Measurements from ENCODE around the gene SLC4A4. TPM values are rescaled to one million over a fixed set of nuclear protein-coding genes. Genes with fewer than 3 reads are reported as not detected.
A peak's percentile ranks its signal among the peaks of the same experiment; 100 is the strongest.

SLC4A4 gene
- total and polyA plus RNA-seq, 2 donors (not counting 1 experiment from before 2014, with no cell fraction given): 12.2 to 33.4 TPM

DNA sequence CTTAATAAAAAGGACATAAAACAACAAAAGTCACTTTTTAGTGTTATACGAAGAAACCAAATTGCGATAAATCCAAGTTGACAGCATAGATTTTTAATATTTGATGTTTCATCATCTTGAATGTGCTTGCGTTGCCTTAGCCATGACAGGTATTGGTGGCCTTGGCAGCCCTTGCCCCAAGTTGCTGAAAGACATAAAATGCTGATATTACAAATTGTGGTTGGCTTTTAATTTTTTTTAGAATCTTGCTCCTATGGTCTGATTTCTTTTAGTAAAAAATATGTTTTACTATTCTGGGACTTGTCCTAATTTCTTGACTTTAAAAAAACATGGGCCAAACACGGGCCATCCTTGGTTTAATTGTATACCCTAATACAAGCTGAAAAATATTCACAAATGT, 122.6 kb downstream of the SLC4A4 start:
- no peaks in the 10 kb centered on the region for H3K9me3 ChIP-seq (ENCODE audit: control insufficient read depth, insufficient read depth, low read depth, low read length)
- H3K27me3 ChIP-seq (ENCODE audit: control insufficient read depth, insufficient read depth, low read length): no peaks in the 10 kb centered on the region
- no peak overlapping the region for H3K27ac ChIP-seq (ENCODE audit: insufficient read depth, low read length)
- no peak overlapping the region for H3K4me3 ChIP-seq (replicated peaks in 1 of 4; ENCODE audit: control extremely low read depth in 1 of 4, insufficient read depth in 1 of 4, low read depth in 3 of 4, low read length in 4 of 4)
- no peaks in the 10 kb centered on the region for H4K20me1 ChIP-seq (ENCODE audit: control insufficient read depth, extremely low read depth, insufficient read depth, low read length)
- H3K4me2 ChIP-seq (ENCODE audit: extremely low read depth, insufficient read depth, low read length): no peak overlapping the region
- no peak for TF ChIP-seq EZH2 (IDR thresholded peaks at IDR 0.05; ENCODE audit: low read length, missing control alignments)
- TF ChIP-seq, protein P1, sequence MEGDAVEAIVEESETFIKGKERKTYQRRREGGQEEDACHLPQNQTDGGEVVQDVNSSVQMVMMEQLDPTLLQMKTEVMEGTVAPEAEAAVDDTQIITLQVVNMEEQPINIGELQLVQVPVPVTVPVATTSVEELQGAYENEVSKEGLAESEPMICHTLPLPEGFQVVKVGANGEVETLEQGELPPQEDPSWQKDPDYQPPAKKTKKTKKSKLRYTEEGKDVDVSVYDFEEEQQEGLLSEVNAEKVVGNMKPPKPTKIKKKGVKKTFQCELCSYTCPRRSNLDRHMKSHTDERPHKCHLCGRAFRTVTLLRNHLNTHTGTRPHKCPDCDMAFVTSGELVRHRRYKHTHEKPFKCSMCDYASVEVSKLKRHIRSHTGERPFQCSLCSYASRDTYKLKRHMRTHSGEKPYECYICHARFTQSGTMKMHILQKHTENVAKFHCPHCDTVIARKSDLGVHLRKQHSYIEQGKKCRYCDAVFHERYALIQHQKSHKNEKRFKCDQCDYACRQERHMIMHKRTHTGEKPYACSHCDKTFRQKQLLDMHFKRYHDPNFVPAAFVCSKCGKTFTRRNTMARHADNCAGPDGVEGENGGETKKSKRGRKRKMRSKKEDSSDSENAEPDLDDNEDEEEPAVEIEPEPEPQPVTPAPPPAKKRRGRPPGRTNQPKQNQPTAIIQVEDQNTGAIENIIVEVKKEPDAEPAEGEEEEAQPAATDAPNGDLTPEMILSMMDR (conservative IDR thresholded peaks at IDR 0.05 in 1 of 2, IDR thresholded peaks at IDR 0.05 in 1 of 2; ENCODE audit: low read depth in 1 of 2, low read length in 2 of 2): no peak
- no peaks in the 10 kb centered on the region for H3K79me2 ChIP-seq (ENCODE audit: control insufficient read depth, insufficient read depth, low read length)
- no peak overlapping the region for H2AFZ ChIP-seq (ENCODE audit: low read length)
- no peaks in the 10 kb centered on the region for H3K36me3 ChIP-seq (ENCODE audit: control insufficient read depth, insufficient read depth, low read length)
- no peak for DNase-seq (ENCODE audit: low read depth in 2 of 2)
- no peak overlapping the region for H3K9ac ChIP-seq (ENCODE audit: insufficient read depth, low read length)
- H3K4me1 ChIP-seq (ENCODE audit: control insufficient read depth, extremely low read depth, insufficient read depth, low read length): no peaks in the 10 kb centered on the region

DNA sequence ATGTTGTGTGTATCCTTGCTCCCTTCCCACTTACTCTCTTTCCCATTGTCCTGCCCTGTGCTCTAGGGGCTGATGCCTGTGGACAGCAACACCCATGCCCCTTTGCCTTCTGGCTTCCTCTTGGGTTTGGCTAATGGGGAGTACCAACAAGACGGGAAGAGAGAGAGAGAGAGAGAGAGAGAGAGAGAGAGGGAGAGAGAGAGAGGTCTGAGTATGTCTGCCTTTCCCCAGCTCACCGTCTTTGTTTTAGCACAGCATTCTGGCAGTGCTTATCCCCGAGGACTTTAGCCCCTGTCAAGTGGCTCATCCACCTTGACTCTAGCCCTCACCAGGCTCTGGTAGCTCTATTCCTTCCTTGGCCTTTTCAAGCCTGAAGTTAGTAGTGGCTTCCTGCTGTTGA, 128.0 kb downstream of the SLC4A4 start:
- no peak for TF ChIP-seq EZH2 (IDR thresholded peaks at IDR 0.05; ENCODE audit: low read length, missing control alignments)
- TF ChIP-seq, protein P1 (conservative IDR thresholded peaks at IDR 0.05 in 1 of 2, IDR thresholded peaks at IDR 0.05 in 1 of 2; ENCODE audit: low read depth in 1 of 2, low read length in 2 of 2): no peak
- no peak for DNase-seq (ENCODE audit: low read depth in 2 of 2)
- H3K36me3 ChIP-seq (ENCODE audit: control insufficient read depth, insufficient read depth, low read length): no peaks in the 10 kb centered on the region
- no peaks in the 10 kb centered on the region for H3K9me3 ChIP-seq (ENCODE audit: control insufficient read depth, insufficient read depth, low read depth, low read length)
- H2AFZ ChIP-seq (ENCODE audit: low read length): no peak overlapping the region
- H3K27ac ChIP-seq (ENCODE audit: insufficient read depth, low read length): no peak overlapping the region
- no peak overlapping the region for H3K9ac ChIP-seq (ENCODE audit: insufficient read depth, low read length)
- H3K4me2 ChIP-seq (ENCODE audit: extremely low read depth, insufficient read depth, low read length): no peak overlapping the region
- H3K4me3 ChIP-seq (replicated peaks in 1 of 4; ENCODE audit: control extremely low read depth in 1 of 4, insufficient read depth in 1 of 4, low read depth in 3 of 4, low read length in 4 of 4): no peak overlapping the region
- no peaks in the 10 kb centered on the region for H3K4me1 ChIP-seq (ENCODE audit: control insufficient read depth, extremely low read depth, insufficient read depth, low read length)
- H3K27me3 ChIP-seq (ENCODE audit: control insufficient read depth, insufficient read depth, low read length): no peaks in the 10 kb centered on the region
- H3K79me2 ChIP-seq (ENCODE audit: control insufficient read depth, insufficient read depth, low read length): no peaks in the 10 kb centered on the region
- H4K20me1 ChIP-seq (ENCODE audit: control insufficient read depth, extremely low read depth, insufficient read depth, low read length): no peaks in the 10 kb centered on the region

DNA sequence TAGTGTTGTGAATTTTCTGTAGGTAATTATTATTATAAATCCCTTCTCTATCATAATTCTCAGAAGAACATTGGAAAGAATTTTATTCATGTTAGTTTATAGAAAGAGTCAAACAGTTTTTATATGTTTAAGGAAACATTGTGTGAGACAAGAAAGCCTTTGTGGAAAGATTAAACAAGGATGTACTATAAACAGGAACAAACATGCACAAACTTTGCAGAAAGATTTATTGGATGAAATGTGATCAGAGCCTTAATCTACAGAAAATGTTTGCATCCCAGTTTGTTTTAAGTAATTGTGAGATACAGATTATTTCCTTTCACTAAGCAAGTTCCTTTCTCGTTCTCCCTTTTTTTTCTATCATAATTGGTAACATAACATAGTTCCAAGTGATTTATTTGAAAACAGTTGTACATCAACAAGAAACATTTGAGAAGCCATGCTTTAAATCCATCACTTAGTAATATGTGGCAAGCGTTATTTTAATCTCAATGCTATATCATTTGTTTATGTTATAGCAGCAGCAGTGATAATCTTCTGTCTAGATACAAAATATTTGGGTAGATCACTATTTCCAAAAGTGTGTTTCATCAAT, 129.4 kb downstream of the SLC4A4 start:
- Histone ChIP-seq H2AFZ (ENCODE audit: low read length) (no peak overlapping the region), H3K36me3 (ENCODE audit: control insufficient read depth, insufficient read depth, low read length) (no peaks in the 10 kb centered on the region), H3K79me2 (ENCODE audit: control insufficient read depth, insufficient read depth, low read length) (no peaks in the 10 kb centered on the region), H3K4me1 (ENCODE audit: control insufficient read depth, extremely low read depth, insufficient read depth, low read length) (peaks cover 2% of the 10 kb centered on the region), H3K9ac (ENCODE audit: insufficient read depth, low read length) (no peak overlapping the region), H3K4me2 (ENCODE audit: extremely low read depth, insufficient read depth, low read length) (no peak overlapping the region), H3K27ac (ENCODE audit: insufficient read depth, low read length) (no peak overlapping the region), H3K27me3 (ENCODE audit: control insufficient read depth, insufficient read depth, low read length) (no peaks in the 10 kb centered on the region), H3K4me3 (replicated peaks in 1 of 4; ENCODE audit: control extremely low read depth in 1 of 4, insufficient read depth in 1 of 4, low read depth in 3 of 4, low read length in 4 of 4) (no peak overlapping the region), H3K9me3 (ENCODE audit: control insufficient read depth, insufficient read depth, low read depth, low read length) (no peaks in the 10 kb centered on the region), H4K20me1 (ENCODE audit: control insufficient read depth, extremely low read depth, insufficient read depth, low read length) (no peaks in the 10 kb centered on the region)
- no peak for TF ChIP-seq EZH2 (IDR thresholded peaks at IDR 0.05; ENCODE audit: low read length, missing control alignments)
- TF ChIP-seq, protein P1 (conservative IDR thresholded peaks at IDR 0.05 in 1 of 2, IDR thresholded peaks at IDR 0.05 in 1 of 2; ENCODE audit: low read depth in 1 of 2, low read length in 2 of 2): no peak
- peak in 1 of 2 donors; percentile 34 for DNase-seq (ENCODE audit: low read depth in 2 of 2)

All from fibroblast of lung (primary cell).